Measurements from ENCODE around the gene THOC6. TPM values are rescaled to one million over a fixed set of nuclear protein-coding genes. Genes with fewer than 3 reads are reported as not detected.

The THOC6 gene
- total RNA-seq, 1 donor from 2014 or later, result 40.1 TPM

DNA sequence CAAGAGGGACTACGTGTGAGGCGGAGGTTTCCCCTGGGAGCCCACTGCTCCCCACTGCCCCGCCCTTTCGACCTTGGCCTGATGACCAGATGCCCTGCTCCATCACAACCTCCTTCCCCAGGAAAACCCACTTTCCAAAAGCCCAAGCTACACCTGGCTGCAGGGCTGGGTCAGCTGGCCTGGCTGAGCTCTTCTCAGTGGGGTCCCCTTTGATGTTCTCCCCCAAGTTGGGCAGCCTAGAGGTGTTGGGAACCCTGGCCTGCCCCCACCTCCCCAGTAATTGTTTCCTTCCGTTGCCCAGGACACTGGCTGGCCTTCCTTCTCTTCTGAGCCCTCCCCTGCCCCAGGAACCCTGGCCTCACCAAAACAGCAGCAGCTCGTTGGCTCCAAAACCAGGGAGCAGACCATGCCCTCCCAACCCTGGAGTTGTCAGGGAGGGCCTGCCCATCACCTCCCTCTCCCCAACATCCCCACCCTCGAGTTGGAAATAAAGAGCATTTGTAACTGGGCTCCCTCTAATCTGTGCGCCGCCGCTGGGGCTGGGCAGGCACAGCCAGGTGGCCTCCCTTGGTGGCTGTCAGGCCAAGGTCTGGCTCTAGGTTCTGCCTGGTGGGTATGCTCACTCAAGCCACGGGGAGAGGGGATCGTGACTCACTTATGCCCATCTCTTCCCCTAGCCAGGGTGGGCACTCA, 9.7 kb upstream of the THOC6 start:
- TF ChIP-seq, protein P1, sequence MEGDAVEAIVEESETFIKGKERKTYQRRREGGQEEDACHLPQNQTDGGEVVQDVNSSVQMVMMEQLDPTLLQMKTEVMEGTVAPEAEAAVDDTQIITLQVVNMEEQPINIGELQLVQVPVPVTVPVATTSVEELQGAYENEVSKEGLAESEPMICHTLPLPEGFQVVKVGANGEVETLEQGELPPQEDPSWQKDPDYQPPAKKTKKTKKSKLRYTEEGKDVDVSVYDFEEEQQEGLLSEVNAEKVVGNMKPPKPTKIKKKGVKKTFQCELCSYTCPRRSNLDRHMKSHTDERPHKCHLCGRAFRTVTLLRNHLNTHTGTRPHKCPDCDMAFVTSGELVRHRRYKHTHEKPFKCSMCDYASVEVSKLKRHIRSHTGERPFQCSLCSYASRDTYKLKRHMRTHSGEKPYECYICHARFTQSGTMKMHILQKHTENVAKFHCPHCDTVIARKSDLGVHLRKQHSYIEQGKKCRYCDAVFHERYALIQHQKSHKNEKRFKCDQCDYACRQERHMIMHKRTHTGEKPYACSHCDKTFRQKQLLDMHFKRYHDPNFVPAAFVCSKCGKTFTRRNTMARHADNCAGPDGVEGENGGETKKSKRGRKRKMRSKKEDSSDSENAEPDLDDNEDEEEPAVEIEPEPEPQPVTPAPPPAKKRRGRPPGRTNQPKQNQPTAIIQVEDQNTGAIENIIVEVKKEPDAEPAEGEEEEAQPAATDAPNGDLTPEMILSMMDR (IDR thresholded peaks at IDR 0.05), result no peak
- Mint-ChIP-seq H3K9me3 (ENCODE audit: unreplicated experiment) (no peaks in the 10 kb centered on the region), H3K27ac (ENCODE audit: unreplicated experiment) (no peak overlapping the region), H3K4me1 (ENCODE audit: unreplicated experiment) (peaks cover 16% of the 10 kb centered on the region), H3K4me3 (ENCODE audit: unreplicated experiment) (no peak overlapping the region), H3K27me3 (ENCODE audit: unreplicated experiment) (peaks cover 15% of the 10 kb centered on the region), H3K36me3 (ENCODE audit: unreplicated experiment) (no peaks in the 10 kb centered on the region)
- DNase-seq (ENCODE audit: extremely low spot score, unreplicated experiment), result no peak

DNA sequence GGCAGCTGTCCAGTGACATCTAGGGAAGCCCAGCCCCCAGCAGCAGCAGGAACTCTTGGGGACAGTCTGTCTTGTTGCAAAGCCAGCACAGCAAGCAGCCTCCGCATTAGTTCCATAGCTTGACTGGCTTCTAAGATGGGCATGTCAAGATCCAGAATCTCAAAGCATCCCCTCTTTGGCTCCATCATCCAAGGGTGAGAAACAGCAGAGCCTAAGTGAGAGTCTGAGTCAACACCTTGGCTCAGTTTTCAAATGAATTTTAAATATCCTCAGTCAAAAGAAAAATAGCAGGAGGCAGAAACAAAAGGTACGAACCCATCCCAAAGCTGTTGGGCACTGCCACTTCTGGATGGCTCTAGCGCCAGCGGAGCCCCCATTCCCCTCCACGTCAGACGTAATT, 8.9 kb upstream of the THOC6 start:
- TF ChIP-seq, protein P1 (IDR thresholded peaks at IDR 0.05), result no peak
- no peak overlapping the region for H3K4me3 Mint-ChIP-seq (ENCODE audit: unreplicated experiment)
- H3K36me3 Mint-ChIP-seq (ENCODE audit: unreplicated experiment), result no peaks in the 10 kb centered on the region
- no peak overlapping the region for H3K27ac Mint-ChIP-seq (ENCODE audit: unreplicated experiment)
- no peaks in the 10 kb centered on the region for H3K9me3 Mint-ChIP-seq (ENCODE audit: unreplicated experiment)
- DNase-seq (ENCODE audit: extremely low spot score, unreplicated experiment), result no peak
- H3K4me1 Mint-ChIP-seq (ENCODE audit: unreplicated experiment), result peaks cover 21% of the 10 kb centered on the region
- H3K27me3 Mint-ChIP-seq (ENCODE audit: unreplicated experiment), result peaks cover 16% of the 10 kb centered on the region

DNA sequence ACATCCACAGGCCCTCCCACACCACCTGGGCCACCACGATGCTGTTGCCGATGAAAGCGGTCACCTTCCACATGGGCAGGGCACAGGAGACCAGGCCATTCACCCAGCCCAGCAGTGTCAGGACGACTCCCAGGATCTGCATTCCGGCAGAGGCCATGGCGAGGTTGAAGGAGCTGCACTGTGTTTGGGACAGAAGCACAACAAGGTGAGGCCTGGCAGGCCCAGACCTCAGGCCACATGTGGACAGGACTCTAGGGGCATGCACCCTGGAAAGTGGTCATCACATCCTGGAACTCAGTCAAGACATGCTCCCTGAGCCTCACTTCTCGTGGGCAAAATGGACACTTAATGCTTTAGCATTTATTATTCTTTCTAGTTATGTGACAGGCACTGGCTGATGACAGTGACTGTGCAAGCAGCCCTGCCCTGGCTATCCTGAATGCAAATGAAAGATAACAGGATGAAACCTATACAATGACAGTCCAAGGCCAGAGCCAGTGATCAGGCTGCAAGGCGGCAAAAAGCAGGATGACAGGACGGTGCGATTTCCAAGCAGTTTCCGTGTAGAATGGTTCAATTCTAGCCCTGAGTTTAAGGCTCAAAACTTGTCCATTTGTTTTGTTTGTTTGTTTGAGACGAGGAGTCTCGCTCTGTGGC, 7.8 kb upstream of the THOC6 start:
- Mint-ChIP-seq H3K36me3 (ENCODE audit: unreplicated experiment) (no peaks in the 10 kb centered on the region), H3K27me3 (ENCODE audit: unreplicated experiment) (peaks cover 16% of the 10 kb centered on the region), H3K4me1 (ENCODE audit: unreplicated experiment) (peaks cover 22% of the 10 kb centered on the region), H3K27ac (ENCODE audit: unreplicated experiment) (no peak overlapping the region), H3K9me3 (ENCODE audit: unreplicated experiment) (no peaks in the 10 kb centered on the region), H3K4me3 (ENCODE audit: unreplicated experiment) (no peak overlapping the region)
- DNase-seq (ENCODE audit: extremely low spot score, unreplicated experiment), result no peak
- TF ChIP-seq, protein P1 (IDR thresholded peaks at IDR 0.05), result no peak

DNA sequence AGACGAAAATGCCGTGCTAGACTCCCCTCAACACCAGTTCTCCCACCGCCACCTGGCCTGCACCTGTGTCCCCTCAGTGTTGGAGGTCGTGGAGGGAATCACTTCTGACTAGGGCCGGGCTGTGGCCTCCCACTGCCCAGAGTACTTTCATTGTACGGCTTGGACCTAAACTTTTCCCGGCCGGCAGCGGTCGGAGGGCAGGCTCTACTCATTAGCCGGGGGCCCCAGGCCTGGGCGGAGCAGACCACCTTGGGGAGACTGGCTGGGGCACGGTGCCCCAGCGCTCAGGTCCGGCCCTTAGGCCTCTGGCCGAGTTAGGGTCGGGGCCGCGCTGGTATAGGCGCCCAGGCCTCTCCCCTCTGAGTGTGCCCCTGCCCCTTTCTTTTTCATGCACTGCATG, 6.5 kb upstream of the THOC6 start:
- Mint-ChIP-seq H3K27me3 (ENCODE audit: unreplicated experiment) (peaks cover 14% of the 10 kb centered on the region), H3K4me3 (ENCODE audit: unreplicated experiment) (no peak overlapping the region), H3K4me1 (ENCODE audit: unreplicated experiment) (peaks cover 33% of the 10 kb centered on the region), H3K9me3 (ENCODE audit: unreplicated experiment) (no peaks in the 10 kb centered on the region), H3K27ac (ENCODE audit: unreplicated experiment) (no peak overlapping the region), H3K36me3 (ENCODE audit: unreplicated experiment) (no peaks in the 10 kb centered on the region)
- no peak for DNase-seq (ENCODE audit: extremely low spot score, unreplicated experiment)
- TF ChIP-seq, protein P1 (IDR thresholded peaks at IDR 0.05), result no peak

DNA sequence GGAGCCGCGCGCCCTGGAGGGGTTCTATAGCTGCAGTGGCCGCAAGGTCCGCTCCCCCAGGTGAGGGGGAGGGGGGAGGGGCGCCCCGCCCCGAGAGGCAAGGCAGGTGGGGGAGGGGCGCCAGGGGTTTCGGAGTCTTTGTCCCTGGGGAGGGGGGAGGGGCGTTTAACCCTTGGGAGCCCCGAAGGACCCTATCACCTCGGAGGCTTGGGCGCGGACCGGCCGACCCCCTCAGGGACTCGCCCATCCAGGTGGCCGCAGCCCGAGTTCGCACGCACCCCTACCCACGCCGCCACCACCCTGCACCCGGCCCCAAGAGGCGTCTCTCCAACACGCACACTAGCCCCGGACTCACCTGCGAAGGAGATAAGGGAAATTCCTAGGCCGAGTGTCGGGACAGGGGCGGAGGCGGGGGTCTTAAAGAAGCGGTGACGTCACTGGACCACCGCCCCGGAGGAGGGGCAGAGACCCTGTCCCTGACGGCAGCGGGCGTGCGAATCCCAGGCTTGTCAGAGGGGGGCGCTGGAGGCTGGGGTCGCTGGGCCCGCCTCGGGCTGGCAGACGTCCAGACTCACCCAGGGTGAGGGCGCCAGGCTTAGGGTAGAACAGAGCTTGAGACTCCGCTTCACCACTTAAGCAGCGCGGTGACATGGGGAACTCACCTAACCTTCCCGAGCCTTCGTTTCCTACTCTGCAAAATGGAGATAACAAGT, 5.9 kb upstream of the THOC6 start, which contains the start of gene CLDN6:
TSS of gene CLDN6 (minus strand) at position 390 of the 713 bp plus-strand sequence. CDS start 2,162 bp downstream, outside the sequence.
- TF ChIP-seq, protein P1 (IDR thresholded peaks at IDR 0.05), result peak; percentile 48
- Mint-ChIP-seq H3K4me3 (ENCODE audit: unreplicated experiment) (no peak within 1 kb of the TSS), H3K4me1 (ENCODE audit: unreplicated experiment) (peaks cover 33% of the 10 kb centered on the region), H3K27ac (ENCODE audit: unreplicated experiment) (no peak within 1 kb of the TSS), H3K9me3 (ENCODE audit: unreplicated experiment) (no peaks in the 10 kb centered on the region), H3K36me3 (ENCODE audit: unreplicated experiment) (no peaks in the 10 kb centered on the region), H3K27me3 (ENCODE audit: unreplicated experiment) (peaks cover 8% of the 10 kb centered on the region)
- no peak for DNase-seq (ENCODE audit: extremely low spot score, unreplicated experiment)
